Fibroblast of mammary gland (primary cell): ENCODE results near the gene DRGX.

Source experiments
- DNase-seq: peaks from one replicate; pipeline ENCODE4 v3.0.0-alpha.2; 2010; ENCODE audit warnings: low read depth
- H3K4me3 ChIP-seq: 2 replicates; pipeline ENCODE4 v1.5.1; 2011; ENCODE audit warnings: low read depth, mild to moderate bottlenecking, low read length, moderate library complexity; ENCODE audit not compliant: control insufficient read depth
- TF ChIP-seq, protein P1 (sequence below): conservative IDR thresholded peaks from 2 replicates; pipeline ENCODE4 v1.5.1; 2011; ENCODE audit warnings: low read depth, low read length, inconsistent platforms; ENCODE audit not compliant: control insufficient read depth, insufficient read depth

The DRGX gene

DNA sequence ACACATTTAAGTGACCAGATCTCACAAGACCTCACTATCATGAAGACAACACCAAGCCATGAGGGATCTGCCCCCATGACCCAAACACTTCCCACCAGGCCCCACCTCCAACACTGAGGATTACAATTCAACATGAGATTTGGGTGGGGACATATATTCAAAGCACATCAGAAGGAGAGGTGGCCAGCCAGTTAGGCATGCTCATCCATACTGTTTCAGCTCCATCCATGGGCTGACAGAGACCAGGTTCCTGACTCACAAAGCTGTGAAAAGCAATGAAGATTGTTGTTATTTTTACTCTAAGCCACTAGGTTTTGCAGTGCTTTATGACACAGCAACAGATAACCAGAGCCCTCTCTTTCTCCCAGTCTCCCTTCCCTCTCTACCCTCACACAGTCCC lies 60.9 kb downstream of the DRGX start:
- no peak overlapping the region for H3K4me3 ChIP-seq
- TF ChIP-seq, protein P1, sequence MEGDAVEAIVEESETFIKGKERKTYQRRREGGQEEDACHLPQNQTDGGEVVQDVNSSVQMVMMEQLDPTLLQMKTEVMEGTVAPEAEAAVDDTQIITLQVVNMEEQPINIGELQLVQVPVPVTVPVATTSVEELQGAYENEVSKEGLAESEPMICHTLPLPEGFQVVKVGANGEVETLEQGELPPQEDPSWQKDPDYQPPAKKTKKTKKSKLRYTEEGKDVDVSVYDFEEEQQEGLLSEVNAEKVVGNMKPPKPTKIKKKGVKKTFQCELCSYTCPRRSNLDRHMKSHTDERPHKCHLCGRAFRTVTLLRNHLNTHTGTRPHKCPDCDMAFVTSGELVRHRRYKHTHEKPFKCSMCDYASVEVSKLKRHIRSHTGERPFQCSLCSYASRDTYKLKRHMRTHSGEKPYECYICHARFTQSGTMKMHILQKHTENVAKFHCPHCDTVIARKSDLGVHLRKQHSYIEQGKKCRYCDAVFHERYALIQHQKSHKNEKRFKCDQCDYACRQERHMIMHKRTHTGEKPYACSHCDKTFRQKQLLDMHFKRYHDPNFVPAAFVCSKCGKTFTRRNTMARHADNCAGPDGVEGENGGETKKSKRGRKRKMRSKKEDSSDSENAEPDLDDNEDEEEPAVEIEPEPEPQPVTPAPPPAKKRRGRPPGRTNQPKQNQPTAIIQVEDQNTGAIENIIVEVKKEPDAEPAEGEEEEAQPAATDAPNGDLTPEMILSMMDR: no peak
- no peak for DNase-seq

DNA sequence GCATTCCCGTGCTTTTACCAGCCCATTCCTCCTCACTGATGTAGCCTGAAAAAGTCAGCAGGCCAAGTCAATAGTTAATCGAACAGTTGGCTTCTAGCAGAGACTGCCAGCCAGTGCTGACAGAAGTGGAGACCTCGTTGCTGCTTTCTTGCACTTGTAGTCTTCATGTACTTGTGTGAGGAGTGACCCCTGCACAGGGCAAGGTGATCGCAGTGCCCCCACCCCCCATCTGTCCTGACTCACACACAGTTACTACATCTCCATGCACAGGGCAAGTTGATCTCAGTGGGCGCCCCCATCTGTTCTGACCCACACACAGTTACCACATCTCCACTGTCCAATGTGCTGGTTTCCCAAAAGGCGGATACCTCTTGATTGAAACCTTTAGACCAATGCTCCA lies 62.7 kb downstream of the DRGX start:
- no peak overlapping the region for H3K4me3 ChIP-seq
- TF ChIP-seq, protein P1: no peak
- no peak for DNase-seq

DNA sequence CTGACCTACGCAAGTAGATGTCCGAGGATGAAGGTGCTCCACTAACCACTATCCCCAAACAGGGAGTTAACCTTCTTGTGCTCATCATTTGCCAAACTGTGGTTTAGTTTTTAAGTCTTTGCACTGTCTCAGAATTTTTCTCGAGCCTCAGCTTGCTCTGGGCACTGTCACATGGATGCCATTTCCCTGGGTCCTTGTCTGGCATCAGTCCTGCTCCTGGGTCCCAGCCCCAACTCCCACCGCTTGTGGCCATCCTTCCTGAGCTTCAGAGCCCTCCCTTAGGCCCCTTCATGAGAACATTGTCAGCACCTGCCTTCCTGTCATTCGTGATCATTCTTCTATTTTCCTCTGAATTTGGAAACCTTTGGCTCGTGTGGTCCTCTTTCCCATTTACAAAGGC lies 63.1 kb downstream of the DRGX start:
- TF ChIP-seq, protein P1: no peak
- no peak overlapping the region for H3K4me3 ChIP-seq
- no peak for DNase-seq

DNA sequence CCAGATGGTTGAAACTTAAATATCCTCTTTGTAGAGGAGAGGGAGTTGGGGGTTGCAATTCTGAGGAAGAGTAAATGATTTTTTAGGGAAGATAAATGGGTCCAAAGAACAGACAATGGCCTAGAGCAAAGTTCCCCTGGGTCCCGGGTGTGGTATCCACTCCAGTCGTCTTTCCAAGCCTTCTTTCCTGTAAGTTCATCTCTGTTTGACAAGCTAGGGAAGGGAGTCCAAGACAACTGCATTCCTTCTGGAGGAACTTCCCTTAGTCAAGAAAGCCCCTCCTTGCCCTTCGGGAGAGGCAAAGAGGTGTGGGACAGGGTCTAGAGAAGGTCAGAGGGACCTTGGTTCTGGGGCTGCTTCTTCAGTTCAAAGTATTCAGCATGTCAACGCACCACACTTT lies 63.6 kb downstream of the DRGX start:
- no peak for DNase-seq

DNA sequence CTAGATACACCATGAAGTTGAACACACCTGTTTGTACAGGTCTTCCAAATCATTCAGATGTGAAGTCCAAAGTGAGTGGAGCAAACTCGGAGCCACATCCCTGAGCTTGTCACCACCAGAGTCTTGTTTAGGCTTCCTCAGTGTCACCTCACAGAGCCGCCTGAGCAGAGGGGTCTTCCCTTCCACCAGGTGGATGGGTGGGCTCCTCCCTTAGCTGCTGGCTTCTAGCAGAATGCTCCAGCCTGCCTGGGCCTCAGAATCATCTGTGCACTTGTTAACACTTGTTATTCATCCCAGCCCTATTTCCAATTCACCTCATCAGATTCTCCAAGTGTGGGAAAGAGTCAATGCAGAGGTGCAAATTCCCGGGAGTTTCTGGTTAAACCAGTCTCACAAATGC lies 64.5 kb downstream of the DRGX start:
- TF ChIP-seq, protein P1: no peak
- no peak for DNase-seq
- no peak overlapping the region for H3K4me3 ChIP-seq

More for the DNA sequence above, 63.6 kb downstream of the DRGX start:
- H3K4me3 ChIP-seq: no peak overlapping the region
- TF ChIP-seq, protein P1: no peak

DNA sequence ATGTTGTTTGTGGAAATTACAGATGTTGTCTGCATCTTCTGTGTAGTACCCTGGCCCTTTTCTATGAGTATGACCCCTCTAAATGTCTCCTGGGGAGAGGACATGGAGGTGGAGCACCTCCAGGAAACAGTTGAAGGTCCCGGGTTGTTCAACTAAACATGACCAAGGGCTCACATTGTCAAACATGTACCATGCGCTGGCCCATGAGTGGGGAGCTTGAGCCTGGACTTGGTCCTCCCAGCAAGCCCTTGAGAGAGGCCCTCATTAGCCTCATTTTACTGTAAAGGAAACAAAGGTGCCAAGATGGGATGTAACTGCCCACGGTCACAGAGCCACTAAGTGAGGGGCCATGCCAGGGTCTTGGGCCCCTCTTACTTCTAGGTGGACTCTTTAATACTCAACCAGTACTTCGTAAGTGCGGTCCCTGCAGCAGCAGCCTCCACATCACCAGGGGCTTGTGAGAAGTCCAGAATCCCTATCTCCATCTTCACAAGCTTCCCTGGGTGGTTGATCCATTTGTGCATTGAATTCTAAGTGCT lies 65.7 kb downstream of the DRGX start:
- no peak for DNase-seq
- no peak overlapping the region for H3K4me3 ChIP-seq
- TF ChIP-seq, protein P1: no peak

DNA sequence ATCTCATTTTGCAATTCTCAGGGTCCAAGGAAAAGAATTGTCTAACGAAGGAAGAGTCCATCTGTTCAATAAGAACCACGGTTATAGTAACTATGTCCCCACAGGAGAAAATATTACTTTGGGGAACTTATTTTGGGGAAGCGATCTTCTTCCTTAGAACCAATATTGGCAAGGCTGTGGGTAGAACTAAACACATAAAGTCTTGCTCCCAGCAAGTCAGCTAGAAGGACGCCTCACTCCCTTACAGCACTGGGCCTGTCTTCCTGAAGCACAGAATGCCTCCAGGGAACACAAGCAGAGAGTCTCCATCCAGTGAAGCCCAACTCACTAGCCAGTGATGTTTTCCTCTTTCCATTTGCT lies 66.8 kb downstream of the DRGX start:
- H3K4me3 ChIP-seq: no peak overlapping the region
- TF ChIP-seq, protein P1: no peak
- DNase-seq: no peak
